Stimulated activated CD8-positive, alpha-beta memory T cell treated with anti-CD3 and anti-CD28 coated beads, Interleukin-12 subunit alpha, Interleukin-12 subunit beta, amount 100 ng/mL, for 24 hours (primary cell): ENCODE measurements around the gene PMVK.
A peak's percentile ranks its signal among the peaks of the same experiment; 100 is the strongest.
"Not testable (repeated sequence)": the region's sequence is repeated elsewhere in the genome, so short reads cannot be mapped to it uniquely, and the experiment has no call there.

ENCODE experiments used
- DNase-seq: peaks from one replicate; pipeline ENCODE4 v3.0.0-alpha.2; 2020; ENCODE audit errors: extremely low read depth

PMVK gene

DNA sequence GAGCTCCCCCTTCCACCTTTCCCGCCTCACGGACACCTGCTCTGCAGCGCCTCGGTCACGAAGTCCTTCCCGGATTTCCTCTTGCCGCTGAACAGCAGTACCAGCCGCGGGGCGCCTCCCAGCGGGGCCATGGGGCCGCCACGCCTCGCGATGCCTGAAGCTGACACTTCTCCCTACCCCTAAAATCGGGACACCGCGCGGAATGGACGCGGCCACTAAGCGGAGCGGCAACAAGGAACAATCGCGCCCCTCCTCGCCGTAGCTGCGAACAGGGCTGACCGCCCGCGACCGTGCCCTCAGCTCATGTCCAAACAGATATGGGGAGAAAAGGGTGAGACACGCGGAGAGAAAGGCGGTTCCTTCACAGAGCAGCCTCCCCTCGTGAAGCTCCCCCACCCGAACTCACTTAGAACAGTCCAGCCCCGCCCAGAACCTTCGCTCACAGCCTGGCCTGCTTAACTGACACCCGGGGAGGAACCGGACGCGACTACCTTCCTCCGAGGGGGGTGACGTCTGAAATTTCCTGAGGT is at the start of gene PMVK:
TSS of gene PMVK (minus strand) at position 165 of the 530 bp plus-strand sequence. CDS start at position 131, 34 bp downstream.
- peak; percentile 84 for DNase-seq

DNA sequence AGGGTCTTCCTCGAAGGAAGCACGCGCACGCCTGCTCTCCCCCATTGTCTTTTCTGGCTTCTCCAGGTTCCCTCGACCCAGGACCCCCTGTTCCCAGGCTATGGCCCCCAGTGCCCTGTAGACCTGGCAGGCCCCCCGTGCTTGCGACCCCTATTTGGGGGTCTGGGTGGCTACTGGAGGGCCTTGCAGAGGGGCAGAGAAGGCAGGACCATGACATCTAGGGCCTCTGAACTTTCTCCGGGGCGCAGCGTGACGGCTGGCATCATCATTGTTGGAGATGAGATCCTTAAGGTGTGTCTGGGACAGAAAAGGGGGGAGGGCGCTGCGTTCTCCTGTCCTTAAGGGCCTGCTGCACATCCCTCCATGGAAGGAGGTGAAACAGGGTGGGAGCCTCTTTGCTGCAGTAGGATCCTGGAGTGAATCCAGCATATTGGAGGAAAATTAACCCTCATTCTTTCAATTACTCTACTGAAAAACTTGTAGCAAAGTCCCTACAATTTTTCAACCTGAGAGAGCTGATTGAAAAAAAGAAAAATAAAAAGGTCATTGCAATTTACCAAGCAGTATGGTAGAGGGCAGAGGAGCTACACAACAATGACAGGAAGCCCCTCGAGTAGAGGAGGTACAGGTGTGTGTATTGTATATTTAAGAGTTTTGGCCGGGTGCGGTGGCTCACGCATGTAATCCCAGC is 47.4 kb upstream of the PMVK start:
- DNase-seq, result no peak

DNA sequence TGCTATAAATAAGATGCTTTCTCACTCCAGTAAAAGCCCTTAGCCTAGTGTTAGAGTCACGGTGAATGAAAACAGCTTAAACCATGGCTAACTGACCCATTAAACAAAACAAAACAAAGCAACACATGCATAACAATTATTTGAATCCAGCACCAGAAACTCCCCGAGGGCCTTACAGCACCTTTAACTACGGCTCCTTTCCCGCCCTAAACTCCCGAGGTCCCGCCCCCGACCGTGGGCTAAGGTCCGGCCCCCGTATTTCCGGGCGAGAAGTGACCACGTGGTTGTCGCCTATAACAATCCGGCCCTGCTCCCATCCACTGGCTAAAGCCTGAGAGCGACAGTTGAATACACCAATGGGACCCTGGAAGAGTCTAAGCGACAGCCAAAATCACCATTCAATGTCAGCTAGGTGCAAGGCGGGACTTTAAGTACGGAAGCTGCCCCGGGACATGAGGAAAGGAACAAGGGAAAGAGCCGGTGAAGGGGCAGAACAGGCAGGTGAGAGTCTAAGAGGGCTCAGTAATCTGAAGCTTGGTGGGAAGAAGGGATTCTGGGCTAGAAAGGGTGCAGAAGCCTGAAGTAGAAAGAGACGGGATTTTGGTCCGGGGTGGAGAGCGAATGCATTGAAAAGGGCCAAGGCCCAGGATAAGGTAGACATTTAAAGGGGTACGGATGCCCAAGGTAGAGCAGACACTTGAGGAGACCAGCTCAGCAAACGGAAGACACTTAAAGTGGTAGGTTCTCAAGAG is 46.6 kb upstream of the PMVK start, which contains the start of gene FLAD1:
TSS of gene FLAD1 (plus strand) at position 448 of the 752 bp plus-strand sequence. CDS start 351 bp downstream, outside the sequence.
- DNase-seq, result peak; percentile 92

DNA sequence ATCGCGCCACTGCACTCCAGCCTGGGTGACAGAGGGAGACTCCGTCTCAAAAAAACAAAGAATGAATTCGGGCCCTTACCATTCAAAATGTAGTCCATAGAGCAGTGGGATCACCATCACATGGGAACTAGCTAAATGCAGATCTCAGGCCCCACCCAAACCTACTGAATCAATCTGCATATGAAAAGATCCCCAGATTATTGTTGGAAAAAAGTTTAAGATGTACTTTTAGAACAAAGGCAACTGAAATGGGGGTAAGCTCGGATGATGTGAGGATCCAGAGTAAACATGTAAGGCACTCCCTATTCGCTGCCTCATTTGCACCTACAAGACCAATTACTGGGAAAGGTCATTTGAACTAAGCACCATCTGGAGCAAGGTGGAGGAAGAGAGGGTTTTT is 45.8 kb upstream of the PMVK start:
- no peak for DNase-seq

DNA sequence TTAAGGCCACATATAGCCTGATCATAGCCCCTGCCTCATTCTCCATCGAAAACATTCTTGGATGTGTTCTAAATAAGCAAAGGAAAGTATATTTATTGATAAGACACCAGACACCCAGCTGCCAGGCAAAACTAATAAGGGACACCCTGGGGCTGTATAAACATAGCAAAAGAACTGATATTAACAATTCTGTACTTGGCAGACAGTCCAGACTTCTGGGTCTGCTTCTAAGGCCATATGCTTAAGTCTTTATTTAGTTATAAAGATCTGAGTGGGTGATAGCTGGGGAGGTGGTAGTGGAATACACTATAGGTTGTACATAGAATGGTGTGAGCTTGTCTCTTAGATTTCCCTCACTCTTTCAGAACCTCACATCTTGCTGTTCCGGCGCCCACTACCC is 41.8 kb upstream of the PMVK start:
- no peak for DNase-seq

DNA sequence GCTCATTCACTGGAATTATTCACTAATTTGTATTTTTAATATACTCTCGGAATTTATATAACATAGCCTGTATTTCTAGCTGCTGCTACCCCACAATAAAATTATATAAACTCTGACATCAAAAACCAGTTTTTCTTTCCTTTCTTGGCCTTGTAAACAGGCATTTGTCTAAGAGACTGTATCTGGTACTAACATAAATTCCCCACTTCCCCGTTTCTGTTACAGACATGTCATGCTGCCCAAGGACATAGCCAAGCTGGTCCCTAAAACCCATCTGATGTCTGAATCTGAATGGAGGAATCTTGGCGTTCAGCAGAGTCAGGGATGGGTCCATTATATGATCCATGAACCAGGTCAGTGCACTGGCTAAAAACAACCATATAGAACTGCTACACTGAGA is 41.2 kb upstream of the PMVK start:
- DNase-seq, result not testable (repeated sequence)

DNA sequence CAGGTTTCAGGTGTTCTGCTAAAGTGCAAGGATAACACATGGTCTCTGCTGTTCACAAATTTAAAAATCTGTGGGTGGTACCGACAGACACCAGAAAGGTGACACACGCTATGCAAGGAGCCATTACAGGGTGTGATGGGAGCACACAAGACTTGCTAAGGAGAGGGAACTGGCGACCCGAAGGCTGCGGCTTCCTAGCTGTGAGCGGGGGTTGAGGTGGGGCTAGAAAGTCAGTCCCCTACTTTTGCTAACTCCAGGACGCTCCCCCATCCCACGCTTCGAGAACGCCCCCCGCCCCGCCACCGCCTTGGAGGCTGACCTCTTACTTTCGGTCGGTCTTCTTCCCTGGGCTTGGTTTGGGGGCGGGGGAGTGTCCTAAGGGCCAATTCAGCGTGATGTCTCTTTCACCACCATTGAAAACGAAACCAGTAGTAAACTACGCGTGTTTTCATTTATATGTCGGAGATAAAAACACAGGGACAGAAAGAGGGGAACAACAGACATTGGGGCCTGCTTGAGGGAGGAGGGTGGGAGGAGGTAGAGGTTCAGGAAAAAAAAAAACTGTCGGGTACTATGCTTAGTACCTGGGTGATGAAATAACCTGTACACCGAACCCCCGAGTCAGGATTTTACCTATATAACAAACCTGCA is 39.0 kb upstream of the PMVK start:
- DNase-seq, result no peak

DNA sequence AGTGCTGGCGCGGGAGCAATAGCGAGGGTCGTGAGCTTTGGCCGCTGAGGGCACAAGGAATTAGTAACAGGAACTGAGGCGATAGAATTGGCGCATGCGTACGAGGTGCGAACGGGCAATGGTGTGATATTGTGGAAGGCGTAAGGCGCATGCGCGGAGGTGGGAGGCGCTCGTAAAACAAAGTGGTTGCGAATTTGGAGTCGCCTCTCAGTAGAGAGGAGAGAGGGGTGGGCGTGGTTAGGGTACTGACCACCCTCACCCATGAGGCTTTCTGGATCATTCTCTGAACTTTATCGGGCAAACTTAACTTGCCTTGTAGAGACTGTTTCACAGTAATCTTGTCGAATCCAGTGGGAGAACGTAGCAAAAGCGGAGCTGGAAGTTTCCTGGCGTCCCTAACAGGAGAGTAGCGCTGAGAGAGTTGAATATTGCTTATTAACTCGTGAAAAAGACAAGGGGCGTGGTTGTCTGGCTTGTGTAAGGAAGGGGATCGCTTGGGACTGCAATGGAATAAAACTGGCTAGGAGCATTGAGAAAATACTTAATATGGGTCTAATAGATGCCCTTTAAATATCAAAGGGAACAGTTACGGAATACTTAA is 38.4 kb upstream of the PMVK start:
- peak; percentile 82 for DNase-seq

DNA sequence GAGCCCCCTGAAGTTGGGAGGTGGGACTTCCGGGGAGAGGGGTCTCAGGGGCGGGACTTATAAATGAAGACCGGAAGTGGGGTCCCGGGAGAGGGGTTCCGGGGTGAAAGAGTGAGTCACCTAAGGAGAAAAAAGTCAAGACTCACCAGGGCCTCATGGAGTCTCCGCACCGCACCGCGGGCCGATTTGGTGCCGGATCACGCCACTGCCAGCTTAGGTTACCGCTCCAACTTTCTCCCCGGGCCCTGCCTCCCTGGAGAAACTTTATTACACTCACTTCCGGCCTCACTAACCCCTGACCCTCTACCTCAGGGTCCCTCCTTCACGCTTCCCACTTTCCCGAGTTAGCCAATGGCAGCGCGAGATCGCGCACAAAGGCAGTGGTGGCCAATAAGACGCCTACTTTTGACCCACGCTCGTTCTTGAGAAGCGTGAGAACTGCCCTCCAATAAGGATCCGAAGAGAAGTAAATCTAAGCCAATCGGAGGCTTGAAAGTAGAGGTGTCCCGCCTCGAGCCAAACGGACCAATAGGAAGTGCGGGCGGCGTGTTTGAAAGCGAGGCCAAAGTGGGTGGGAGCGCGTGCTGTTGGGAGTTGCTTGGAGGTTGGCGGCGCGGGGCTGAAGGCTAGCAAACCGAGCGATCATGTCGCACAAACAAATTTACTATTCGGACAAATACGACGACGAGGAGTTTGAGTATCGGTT is 37.7 kb upstream of the PMVK start, which contains the start of gene CKS1B:
TSS of gene CKS1B (plus strand) at position 580 of the 706 bp plus-strand sequence. CDS start at position 645, 65 bp downstream.
- peak; percentile 87 for DNase-seq

DNA sequence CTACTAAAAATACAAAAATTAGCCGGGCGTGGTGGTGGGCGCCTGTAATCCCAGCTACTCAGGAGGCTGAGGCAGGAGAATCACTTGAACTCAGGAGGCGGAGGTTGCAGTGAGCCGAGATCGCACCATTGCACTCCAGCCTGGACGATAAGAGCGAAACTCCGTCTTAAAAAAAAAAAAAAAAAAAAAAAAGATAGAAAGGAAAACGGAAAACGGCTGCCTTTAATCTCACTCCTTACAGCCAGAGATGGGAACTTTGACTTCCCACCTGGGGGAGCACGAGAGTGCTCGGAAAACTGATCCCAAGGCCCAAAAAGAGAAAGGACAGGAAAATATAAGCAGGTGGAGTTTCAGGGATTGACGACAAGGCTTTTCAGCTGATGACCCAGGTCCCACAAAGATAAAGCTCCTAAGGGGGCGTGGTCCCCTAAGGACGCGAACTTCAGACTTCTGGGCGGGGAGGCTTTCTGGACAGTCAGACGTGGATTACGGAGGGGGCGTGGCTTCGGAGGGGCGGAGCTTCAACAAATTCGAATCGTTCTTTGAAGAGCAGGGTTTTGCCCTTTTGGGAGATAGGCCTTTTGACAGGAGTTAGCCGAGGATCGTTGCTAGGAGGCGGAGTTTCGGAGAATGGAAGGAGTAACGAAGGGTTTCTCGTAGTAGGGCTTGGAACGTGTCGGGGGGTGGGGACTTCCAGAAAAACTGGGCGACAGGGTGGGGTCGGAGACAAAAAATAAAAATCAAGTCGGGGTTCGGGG is 37.0 kb upstream of the PMVK start:
- DNase-seq, result peak; percentile 71

DNA sequence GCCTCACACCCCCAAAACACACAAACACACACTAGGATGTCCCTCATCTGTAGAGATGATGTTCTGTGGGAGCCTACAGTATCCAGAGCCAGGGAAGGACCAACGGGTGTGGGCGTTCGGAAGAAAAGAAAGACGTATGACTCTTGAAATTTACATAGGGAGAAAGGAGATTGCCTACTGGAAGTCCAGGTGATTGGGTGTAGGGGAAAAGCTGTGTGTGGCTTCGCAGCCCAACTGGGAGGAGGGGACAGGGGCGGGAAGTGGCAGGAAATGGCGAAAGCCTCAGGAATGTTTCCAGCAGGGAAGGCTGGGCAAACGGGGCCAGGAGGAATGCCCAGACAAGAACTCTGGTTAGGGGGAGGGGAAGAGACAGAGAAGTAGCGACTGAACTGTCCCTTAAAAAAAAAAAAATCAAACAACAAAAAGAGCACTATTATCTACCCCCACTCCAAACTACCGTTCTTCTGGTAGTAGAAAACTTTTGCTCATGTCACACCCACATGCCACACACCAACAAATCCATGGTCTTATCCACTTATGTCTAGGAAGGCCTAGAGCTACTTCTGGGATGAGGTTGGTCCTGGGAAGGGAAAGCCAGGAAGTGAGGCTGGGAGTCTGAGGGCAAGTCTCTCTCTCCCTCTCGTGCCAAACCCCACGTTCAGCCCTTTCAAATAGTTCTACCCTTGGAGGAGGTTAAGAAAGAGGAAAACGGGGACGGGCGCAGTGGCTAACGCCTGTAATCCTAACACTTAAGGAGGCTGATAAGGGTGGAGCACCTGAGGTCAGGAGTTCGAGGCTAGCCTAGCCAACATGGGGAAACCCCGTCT is 36.2 kb upstream of the PMVK start:
- DNase-seq, result no peak

DNA sequence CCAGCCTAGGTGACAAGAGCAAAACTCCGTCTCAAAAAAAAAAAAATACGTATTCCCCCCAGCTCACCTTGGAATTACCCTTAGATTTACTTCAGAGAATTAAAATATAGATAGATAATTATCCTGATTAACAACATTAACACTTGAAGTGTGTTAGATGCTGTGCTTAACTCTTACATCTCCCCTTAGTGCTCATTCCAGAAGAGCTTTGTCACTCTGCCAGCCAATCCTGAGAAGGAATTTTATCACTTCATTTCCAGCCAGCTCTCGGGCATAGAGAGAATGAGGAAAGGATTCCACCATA is 35.6 kb upstream of the PMVK start:
- no peak for DNase-seq

DNA sequence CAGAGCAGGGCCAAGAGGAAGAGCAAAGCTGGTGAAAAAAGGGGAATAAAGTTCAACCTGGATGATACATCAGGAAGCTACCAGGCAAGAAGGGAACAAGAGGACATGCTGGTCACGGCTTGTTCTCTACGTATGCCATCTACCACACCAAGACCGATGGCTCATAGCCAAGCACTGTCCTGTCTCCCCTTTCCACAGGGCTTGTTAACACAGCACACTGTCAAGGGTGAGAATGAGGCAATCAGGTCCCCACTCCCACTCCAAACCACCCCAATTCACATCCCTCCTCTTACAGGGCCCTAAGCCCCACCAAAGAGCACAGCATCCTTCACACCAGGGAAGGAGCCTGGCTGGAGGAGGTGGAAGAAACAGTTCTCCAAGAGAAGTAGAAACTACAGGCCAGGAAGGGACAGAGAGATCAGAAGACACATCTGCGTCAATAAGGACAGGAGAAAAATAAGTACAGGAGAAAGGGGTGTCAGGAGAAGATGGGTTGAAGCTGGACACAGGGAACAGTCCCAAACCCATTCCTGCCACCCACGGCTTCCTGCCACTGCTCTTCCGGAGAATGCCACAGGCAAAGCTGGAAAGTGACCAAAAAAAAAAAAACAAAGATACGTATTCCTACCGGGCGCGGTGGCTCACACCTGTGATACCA is 35.0 kb upstream of the PMVK start:
- DNase-seq, result no peak

DNA sequence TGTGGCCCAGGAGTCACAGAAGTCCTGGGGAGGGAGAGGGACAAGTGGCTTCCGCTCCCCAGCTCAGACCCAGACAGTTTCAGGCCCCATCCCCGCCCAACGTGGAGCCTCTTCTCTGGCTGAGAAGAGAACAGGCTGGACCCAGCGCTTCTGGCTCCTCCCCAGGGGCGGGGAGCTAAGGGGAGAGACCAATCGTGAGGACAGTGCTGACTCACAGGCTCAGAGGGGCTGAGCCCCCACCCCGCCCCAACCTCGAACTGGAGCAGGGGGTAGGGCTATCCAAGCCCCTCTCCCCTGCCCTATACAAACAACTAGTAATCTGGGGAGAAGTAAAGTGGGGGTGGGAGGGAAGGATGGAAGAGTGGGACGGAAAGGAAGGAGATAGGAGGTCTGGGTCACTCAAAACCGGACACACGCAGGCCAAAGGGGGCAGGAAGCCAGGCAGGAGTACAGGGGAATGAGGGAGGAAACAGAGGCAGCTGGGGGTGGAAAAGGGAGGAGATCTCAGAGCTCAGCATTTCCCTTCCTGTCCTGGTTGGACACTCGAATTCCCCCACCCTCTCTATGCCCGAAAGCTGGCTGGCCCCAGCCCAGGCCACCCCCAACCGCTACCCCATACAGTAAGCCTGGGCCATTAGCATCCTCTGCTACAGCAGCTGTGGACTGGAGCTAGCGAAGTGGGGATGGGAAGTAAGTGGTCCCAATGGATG is 34.3 kb upstream of the PMVK start, which contains the start of gene SHC1:
TSS of gene SHC1 (minus strand) at position 117 of the 710 bp plus-strand sequence. CDS start 221 bp downstream, outside the sequence.
- no peak for DNase-seq

DNA sequence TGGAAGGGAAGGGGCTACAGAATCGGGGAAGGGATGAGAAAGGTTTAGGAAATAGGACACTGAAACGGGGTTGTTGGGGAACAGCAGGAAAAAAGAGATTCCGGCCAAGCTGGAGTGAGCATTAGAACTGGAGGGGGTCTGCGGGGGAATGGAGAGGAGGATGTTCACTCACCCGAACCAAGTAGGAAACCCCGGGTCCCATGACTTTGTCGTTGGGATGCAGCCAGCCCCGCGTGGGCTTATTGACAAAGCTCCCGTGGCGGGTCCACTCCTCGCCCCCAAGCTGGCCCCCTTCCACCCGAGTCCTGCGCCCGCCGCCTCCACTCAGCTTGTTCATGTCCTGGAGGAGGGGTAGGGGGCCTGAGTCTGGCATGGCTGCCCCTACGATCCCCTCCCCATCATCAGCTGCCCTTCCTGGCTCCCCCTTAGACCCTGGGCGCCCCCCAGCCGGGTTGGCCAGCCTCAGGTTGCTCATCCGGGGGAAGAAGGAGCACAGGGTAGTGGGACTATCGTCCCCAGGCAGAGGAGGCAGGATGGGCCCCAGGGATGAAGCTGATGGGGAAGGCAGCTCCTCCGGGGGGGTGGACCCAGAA is 33.4 kb upstream of the PMVK start:
- DNase-seq, result no peak

DNA sequence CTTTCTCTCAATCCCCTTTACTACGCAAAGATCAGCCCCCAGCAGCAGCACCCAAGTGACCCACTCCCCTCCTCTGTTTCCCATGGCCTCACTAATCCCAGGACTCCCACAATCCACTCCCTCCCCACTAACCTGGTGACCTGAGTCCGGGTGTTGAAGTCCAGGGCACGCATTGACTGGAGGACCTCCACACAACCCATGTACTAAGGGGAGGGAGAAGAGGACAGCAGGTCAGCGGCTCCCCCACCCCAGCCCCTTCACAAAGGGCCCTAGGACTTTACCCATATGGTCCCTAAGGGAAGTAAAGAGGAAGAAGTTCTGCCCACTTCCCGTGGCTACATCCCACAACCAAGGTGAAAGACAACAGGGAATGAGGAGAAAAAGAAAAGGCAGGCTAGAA is 32.7 kb upstream of the PMVK start:
- DNase-seq, result no peak

DNA sequence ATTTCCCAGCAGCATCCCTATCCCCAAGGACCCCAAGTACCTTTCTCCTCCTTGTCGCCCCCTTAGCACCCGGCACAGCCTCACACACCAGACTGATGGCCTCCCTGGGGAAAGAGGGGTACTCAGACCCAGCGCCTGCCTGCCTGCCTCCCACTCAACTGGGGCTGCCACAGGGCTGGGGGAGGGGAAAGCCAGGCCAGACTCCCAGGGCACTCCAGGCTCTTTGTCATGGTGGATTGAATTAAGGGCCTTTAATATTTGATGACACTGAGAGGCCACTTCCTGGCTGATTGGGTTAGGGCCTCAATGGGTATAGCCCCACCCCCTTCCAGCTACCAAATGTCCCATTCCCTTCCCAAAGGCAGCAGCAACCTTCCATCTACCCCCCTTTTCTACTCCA is 32.2 kb upstream of the PMVK start:
- DNase-seq, result no peak

DNA sequence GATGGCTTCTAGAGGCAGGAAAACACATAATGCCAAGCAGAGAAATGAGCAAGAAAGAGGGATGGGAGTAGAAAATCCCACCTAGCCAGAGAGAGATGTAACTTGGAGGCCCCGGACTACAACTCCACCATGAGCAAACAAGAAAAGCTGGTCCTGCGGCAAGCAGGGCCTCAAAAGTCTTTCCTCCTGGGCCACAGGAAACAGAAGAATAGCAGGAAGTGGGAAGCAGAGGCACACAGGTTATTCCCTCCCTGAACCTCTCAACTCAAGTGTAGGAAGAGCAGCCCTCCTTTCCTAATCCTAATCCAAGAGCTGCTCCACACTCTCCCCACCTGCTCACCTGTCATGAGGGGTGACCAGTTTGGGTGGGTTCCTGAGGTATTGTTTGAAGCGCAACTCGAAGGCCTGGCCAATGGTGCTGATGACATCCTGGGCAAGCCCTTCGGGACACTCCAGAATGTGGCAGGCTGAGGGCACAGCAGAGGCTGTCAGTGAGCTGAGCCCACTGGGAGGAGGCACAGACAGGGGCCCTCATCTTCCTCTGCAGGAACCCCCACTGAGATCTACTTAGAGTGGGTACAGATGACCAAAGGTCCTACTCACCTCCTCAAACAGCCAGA is 30.9 kb upstream of the PMVK start:
- no peak for DNase-seq
